Fibroblast of the aortic adventitia (primary cell): ENCODE data around the gene GMPPB. TPM values are rescaled to one million over a fixed set of nuclear protein-coding genes. Genes with fewer than 3 reads are reported as not detected.
A peak's percentile ranks its signal among the peaks of the same experiment; 100 is the strongest.

Source experiments
- DNase-seq: peaks from one replicate; pipeline ENCODE4 v3.0.0-alpha.2; 2010; ENCODE audit warnings: low read depth
- H3K4me3 ChIP-seq: 2 replicates; pipeline ENCODE4 v1.5.1; 2011; ENCODE audit warnings: low read depth, mild to moderate bottlenecking, control low read depth, low read length, moderate library complexity
- total RNA-seq: library from RNA; depleted of rRNA; stranded (reverse); fragments of >200 nt; gene quantifications from 2 replicates; pipeline ENCODE4 v1.2.3, GENCODE V29; 2012; ENCODE audit warnings: low replicate concordance
- TF ChIP-seq, protein P1 (sequence below): IDR thresholded peaks from 2 replicates; pipeline ENCODE4 v1.5.1; 2011; ENCODE audit warnings: mild to moderate bottlenecking, low read length, control low read depth, inconsistent platforms; ENCODE audit not compliant: insufficient read depth

GMPPB gene
- total RNA-seq, 1 donor: 31.0 TPM

DNA sequence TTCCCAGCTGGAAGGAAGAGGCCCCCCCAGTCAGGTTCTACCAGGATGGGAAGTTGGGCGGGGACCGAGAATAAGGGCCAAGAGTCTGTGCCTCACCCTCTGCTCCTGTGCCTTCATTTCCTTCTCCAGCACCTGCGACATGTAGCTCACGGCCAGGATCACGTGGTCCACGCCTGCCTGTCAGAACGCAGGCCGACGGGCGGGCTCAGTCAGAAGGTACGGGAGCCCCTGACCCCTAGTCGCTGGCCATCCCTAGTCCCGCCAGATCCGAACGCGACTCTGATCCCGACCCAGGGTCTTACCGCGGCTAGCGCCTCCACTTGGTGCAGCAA, 489 bp downstream of the GMPPB start:
- peak overlapping the region; percentile 100 for H3K4me3 ChIP-seq
- DNase-seq: peak; percentile 37

DNA sequence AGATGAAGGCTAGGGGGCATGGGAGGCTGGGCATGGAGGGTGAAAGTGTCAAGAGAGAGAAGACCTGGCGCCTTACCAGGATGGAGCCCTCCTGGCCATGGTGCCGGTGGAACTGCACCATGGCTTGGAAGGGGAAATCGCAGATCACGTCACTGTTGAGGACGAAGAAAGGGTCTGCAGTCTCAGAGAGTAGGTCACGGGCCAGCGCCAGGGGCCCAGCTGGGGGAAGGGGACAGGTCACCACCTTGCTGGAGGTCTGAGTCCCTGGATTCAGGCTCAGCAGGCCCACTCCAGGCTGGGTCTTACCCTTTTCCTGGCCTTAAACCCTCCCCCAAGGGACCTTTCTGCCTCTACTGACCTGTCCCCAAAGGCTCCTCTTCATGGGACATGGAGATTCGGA, 855 bp downstream of the GMPPB start:
- TF ChIP-seq, protein P1, sequence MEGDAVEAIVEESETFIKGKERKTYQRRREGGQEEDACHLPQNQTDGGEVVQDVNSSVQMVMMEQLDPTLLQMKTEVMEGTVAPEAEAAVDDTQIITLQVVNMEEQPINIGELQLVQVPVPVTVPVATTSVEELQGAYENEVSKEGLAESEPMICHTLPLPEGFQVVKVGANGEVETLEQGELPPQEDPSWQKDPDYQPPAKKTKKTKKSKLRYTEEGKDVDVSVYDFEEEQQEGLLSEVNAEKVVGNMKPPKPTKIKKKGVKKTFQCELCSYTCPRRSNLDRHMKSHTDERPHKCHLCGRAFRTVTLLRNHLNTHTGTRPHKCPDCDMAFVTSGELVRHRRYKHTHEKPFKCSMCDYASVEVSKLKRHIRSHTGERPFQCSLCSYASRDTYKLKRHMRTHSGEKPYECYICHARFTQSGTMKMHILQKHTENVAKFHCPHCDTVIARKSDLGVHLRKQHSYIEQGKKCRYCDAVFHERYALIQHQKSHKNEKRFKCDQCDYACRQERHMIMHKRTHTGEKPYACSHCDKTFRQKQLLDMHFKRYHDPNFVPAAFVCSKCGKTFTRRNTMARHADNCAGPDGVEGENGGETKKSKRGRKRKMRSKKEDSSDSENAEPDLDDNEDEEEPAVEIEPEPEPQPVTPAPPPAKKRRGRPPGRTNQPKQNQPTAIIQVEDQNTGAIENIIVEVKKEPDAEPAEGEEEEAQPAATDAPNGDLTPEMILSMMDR: no peak
- no peak for DNase-seq
- H3K4me3 ChIP-seq: peak overlapping the region; percentile 100

More for the DNA sequence above, 489 bp downstream of the GMPPB start:
- TF ChIP-seq, protein P1: no peak

DNA sequence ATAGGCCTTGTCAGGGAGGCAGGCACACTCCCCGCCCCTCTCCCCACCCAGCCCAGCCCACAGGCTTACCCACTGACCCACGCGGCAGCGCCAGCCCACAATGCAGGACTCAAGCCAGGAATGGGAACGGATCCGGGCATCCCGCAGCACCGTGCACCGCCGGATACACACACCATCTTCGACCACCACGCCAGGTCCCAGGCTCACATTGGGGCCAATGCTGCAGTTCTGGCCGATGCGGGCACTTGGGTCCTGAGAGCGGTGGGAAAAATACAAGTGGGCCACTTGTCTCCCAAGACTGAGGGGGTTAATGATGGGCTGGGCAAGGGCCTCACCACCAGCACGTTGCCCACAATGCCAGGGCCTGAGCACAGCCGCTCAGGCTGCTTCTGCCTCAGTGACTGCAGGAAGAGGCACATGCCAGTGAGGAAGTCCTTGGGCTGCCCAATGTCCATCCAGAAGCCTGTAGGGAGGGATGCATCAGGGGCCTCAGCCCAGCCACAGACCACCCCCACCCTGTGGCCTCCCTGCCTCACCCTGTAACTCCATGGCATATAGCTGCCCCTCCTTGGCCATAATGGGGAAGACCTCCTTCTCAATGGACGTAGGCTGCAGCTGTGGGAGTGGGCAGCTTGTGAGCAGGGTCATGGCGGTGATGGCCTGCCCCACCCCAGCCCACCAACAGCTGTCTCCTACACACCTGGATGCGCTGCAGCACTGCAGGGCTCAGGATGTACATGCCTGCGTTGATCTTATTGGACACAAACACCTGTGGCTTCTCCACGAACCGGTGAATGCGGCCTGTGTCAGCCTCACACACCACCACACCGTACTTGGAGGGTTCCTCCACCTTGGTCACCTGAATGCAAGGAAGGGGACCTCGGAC, 1.6 kb downstream of the GMPPB start:
- no peak for DNase-seq
- TF ChIP-seq, protein P1: no peak
- H3K4me3 ChIP-seq: peak overlapping the region; percentile 100

DNA sequence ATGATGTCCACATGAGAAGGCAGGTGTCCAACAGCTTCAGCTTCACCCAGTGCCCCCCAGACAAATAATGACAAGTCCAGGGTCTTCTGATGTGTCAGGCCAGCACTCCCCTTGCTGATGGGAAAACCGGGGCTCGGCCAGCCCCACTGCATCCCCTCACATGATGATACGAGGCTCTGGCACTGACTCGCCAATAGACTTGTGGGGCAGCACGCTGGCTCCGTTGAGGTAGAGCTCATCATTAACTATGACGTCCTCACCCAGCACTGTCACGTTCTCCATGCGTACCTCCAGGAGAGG, 2.2 kb downstream of the GMPPB start:
- no peak overlapping the region for H3K4me3 ChIP-seq
- DNase-seq: no peak
- TF ChIP-seq, protein P1: no peak

DNA sequence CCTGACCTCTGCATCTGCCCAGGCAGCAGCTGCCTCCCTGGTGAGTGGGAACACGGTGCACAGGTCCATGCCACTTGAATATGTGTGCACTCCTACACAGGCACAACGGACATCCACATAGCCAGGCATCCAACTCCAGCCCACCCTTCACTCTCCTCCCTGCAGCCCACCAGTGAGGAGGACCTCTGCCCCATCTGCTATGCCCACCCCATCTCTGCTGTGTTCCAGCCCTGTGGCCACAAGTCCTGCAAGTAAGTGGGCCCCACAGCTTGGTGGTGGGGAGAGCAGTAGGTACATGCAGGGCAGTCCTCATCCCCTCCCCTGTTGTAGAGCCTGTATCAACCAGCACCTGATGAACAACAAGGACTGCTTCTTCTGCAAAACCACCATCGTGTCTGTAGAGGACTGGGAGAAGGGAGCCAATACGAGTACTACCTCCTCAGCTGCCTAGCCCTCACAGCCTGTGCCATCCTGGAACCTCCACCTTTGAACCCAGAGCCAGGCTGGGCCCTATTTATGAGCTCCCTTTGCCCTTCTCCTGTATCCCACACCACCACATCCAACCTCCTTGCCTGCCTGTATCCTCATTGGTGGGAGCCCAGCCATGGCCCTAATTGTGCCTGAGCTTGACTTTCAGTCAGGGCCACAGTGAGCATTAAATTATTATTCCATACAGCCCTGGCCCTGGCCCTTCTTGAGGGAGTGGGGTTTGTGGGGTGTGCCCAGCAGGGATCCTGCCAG, 2.7 kb downstream of the GMPPB start:
- TF ChIP-seq, protein P1: no peak
- no peak overlapping the region for H3K4me3 ChIP-seq
- no peak for DNase-seq

DNA sequence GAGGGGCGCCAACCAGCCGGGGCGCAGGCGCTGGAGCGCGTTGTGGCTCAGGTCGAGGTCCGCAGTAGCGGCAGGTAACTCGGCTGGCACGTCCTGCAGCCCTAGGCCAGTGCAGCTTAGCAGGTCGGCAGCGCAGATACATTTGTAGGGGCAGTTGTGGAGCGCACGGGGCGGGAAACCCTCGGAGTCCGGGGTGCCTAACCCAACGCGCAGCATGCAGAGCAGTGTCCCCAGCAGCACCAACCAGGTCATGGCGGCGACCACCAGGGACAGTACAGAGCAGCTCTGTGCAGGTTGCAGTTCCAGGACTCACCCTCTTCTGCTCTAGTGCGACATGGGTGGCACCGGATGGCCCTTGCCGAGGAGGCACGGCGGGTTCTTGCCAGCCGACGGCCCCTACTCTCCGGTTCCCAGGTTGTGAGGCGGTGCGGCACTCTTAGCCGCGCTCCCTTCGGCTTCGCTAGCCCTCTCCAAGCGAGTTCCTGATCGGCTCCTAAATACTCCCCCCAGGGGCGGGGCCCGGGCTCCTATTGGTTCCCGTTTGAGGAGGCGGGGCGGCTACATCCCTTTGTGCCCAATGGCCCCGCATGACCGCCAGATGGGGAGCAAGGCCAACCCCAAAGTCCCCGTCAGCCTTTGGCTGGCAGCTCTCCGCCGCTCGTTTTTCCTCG, 4.4 kb downstream of the GMPPB start, which contains the start of gene AMIGO3:
Gene AMIGO3, minus strand, starts transcription at position 471 of the 671 bp plus-strand sequence. Its CDS starts 219 bp downstream, at position 252.
- peak; percentile 89 for DNase-seq
- TF ChIP-seq, protein P1: peak; percentile 63
- H3K4me3 ChIP-seq: peak within 1 kb of the TSS; percentile 68
